ENCODE results near the gene GGT7. TPM values are rescaled to one million over a fixed set of nuclear protein-coding genes. Genes with fewer than 3 reads are reported as not detected.

Gene GGT7, protein sequence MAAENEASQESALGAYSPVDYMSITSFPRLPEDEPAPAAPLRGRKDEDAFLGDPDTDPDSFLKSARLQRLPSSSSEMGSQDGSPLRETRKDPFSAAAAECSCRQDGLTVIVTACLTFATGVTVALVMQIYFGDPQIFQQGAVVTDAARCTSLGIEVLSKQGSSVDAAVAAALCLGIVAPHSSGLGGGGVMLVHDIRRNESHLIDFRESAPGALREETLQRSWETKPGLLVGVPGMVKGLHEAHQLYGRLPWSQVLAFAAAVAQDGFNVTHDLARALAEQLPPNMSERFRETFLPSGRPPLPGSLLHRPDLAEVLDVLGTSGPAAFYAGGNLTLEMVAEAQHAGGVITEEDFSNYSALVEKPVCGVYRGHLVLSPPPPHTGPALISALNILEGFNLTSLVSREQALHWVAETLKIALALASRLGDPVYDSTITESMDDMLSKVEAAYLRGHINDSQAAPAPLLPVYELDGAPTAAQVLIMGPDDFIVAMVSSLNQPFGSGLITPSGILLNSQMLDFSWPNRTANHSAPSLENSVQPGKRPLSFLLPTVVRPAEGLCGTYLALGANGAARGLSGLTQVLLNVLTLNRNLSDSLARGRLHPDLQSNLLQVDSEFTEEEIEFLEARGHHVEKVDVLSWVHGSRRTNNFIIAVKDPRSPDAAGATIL
- total RNA-seq (2022; extraction: Qiagen RNA extraction): 5.7 to 8.2 TPM (median 7.8 TPM) in 5 replicates

DNA sequence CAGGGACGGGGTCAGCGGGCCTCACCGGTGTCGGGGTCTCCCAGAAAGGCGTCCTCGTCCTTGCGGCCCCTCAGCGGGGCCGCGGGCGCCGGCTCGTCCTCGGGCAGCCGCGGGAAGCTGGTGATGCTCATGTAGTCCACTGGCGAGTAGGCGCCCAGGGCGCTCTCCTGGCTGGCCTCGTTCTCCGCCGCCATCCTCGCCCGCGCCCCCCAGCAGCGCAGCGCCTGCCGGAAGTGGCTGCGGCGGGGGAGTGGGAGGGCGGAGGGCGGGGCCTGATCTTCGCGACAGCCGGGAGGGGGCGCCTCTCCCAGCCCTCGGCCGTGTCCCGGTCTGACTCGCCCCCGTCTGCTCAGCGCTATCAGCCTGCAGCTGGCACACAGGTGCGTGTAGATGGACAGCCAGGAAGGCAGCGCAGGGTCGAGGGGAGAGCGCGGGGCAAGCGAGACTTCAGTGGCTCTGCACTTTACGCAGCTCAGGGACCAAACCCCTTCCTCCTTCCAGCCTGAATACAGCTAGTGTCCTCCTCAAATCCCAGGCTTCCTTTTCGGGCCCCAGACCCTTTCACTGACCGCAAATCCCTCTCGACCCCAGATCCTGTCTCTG lies at the start of gene GGT7:
GGT7 (minus strand) TSS at position 235 of the 603 bp plus-strand sequence; CDS start at position 194, 41 bp downstream.

GRCh38 chr20:34876406-34877282 lies 4.0 kb upstream of the GGT7 start, which contains the start of gene ACSS2:
Gene ACSS2, plus strand, starts transcription at chr20:34876612. Its CDS starts 34 bp downstream, at chr20:34876646.

DNA sequence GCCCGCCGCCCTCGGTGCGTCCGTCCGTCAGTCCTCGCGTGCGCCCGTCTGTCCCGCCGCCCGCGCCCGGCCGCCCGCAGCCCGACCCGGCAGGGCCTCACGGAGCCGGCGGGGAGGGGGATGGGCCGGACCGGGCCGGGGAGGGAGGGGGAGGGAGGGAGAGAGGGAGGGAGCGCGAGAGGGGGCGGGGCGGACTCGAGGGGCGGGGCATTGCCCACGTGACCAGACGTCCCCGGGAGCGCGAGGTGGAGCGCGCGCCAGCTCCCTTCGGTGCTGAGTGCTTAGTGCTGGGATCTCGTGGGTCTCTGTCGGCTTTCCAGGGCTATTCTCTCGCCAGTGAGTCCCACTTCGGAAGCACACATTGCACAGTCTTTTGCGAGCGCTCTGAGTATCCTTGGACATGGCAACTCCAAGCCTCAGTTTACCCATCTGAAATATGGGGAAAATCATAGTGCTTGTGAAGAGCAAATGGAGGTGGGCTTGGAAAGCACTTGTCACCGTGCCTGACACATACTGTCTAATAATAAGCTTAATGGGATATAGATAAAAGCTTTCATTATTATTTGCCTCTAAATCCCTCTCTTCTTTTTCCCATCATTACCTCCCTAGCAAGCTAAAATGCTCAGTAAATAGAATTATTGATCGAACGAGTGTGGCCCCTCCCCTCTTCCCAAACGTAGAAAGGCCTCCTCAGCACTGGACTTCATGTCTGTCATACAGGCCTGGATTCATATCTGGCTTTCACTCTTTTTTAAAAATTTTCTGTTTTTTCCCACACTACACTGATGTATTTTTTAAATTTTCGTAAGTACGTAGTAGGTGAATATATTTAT lies 46.9 kb downstream of the GGT7 start, which contains the start of gene NCOA6:
NCOA6 (minus strand) TSS at position 122 of the 833 bp plus-strand sequence. CDS start 43,296 bp downstream, outside the sequence.

Other genes with a start within 250 kb of the GGT7 start
- 24.7 to 28.4 TPM (median 27.8 TPM) in 5 replicates for gene PIGU, start 195.8 kb downstream of the GGT7 start, total RNA-seq (2022; extraction: Qiagen RNA extraction)
- gene TP53INP2, start 168.5 kb downstream of the GGT7 start, total RNA-seq (2022; extraction: Qiagen RNA extraction): 6.3 to 8.2 TPM (median 7.4 TPM) in 5 replicates
- 17.0 to 20.6 TPM (median 19.3 TPM) in 5 replicates for gene NCOA6, start 47.2 kb downstream of the GGT7 start, total RNA-seq (2022; extraction: Qiagen RNA extraction)
- 9.1 to 9.9 TPM (median 9.7 TPM) in 5 replicates for gene ACSS2, start 3.8 kb upstream of the GGT7 start, total RNA-seq (2022; extraction: Qiagen RNA extraction)
- gene GSS, start 83.0 kb upstream of the GGT7 start, total RNA-seq (2022; extraction: Qiagen RNA extraction): 55.0 to 61.7 TPM (median 55.7 TPM) in 5 replicates
- 0.05 to 0.20 TPM (median 0.09 TPM) in 5 replicates for gene MYH7B, start 83.0 kb upstream of the GGT7 start, total RNA-seq (2022; extraction: Qiagen RNA extraction)
- gene TRPC4AP, start 220.0 kb upstream of the GGT7 start, total RNA-seq (2022; extraction: Qiagen RNA extraction): 57.7 to 64.2 TPM (median 61.5 TPM) in 5 replicates